Transverse colon (tissue), 4 donors: Measurements from ENCODE around the gene KCTD5. TPM values are rescaled to one million over a fixed set of nuclear protein-coding genes. Genes with fewer than 3 reads are reported as not detected.
"Not testable (repeated sequence)": the region's sequence is repeated elsewhere in the genome, so short reads cannot be mapped to it uniquely, and the experiment has no call there.

Experiments used
- DNase-seq: peaks from one replicate; pipeline ENCODE4 v3.0.0-alpha.2; 2019
- H3K27ac ChIP-seq, 4 donors: fragments of 200-600 bp; sonication (generic); 2 replicates each; pipeline ENCODE4 v1.5.1; 2016 to 2018; ENCODE audit warnings: inconsistent platforms in 4 of 4
- H3K27me3 ChIP-seq: fragments of 200-600 bp; sonication (generic); 2 replicates; pipeline ENCODE4 v1.5.1; 2017; ENCODE audit warnings: inconsistent platforms
- H3K36me3 ChIP-seq, 4 donors: fragments of 200-600 bp; sonication (generic); 2 replicates each; pipeline ENCODE4 v1.5.1; 2017 to 2019; ENCODE audit warnings: inconsistent platforms in 4 of 4
- H3K4me1 ChIP-seq, 4 donors: fragments of 200-600 bp; sonication (generic); 2 replicates each; pipeline ENCODE4 v1.5.1; 2017 to 2020; ENCODE audit warnings: inconsistent platforms in 4 of 4
- H3K4me3 ChIP-seq, 4 donors: fragments of 200-600 bp; sonication (generic); 1 replicate in 1 of 4; 2 replicates in 3 of 4; pipeline versions ENCODE4 v1.5.1 to v1.6.1; 2017 to 2019; ENCODE audit warnings: inconsistent platforms in 4 of 4
- H3K9me3 ChIP-seq, 2 donors: fragments of 200-600 bp; sonication (generic); 2 replicates each; pipeline ENCODE4 v1.5.1; 2017 to 2019; ENCODE audit warnings: inconsistent platforms in 2 of 2
- EP300 ChIP-seq: sonication (generic); formaldehyde crosslinking; IDR thresholded peaks from one replicate; pipeline ENCODE4 v1.6.1; 2017; ENCODE audit warnings: antibody characterized with exemption, low read depth
- POLR2A ChIP-seq: fragments of 450-650 bp; IDR thresholded peaks from one replicate; pipeline ENCODE4 v1.6.1; 2016; ENCODE audit warnings: antibody characterized with exemption, mild to moderate bottlenecking, moderate library complexity
- POLR2AphosphoS5 ChIP-seq, 3 donors: sonication (generic); formaldehyde crosslinking; IDR thresholded peaks; one replicate each; pipeline ENCODE4 v1.6.1; 2016; ENCODE audit warnings: antibody characterized with exemption in 3 of 3
- WGBS, 2 donors: methylation state at CpG; one replicate each; pipeline ENCODE4 v1.1.5; 2018; ENCODE audit warnings: low coverage in 1 of 2; 5-methylcytosine and 5-hydroxymethylcytosine counted together
- in situ Hi-C, 4 donors: fragments of 200-750 bp; cut with MboI; loops; one replicate each; pipeline versions ENCODE4 v1.15.0 to v1.15.1; 2017; ENCODE audit warnings: low sequenced_read_pairs in 3 of 4, low pct_ligation_motif_present in 1 of 4, low pct_unique_long_range_greater_than_20kb in 1 of 4
- intact Hi-C: fragments of 100-400 bp; cut with DNase I; formaldehyde crosslinking; loops from one replicate; pipeline ENCODE4 v1.15.1; 2023; ENCODE audit warnings: low total_unique reads
- total RNA-seq, 4 donors: library from RNA; depleted of rRNA; stranded (reverse); fragments of >200 nt; gene quantifications; one replicate each; pipeline ENCODE4 v1.1.0, GENCODE V29; 2016
- TF ChIP-seq, protein P1 (sequence below), 5 experiments: fragments of 200-600 bp in 3 of 5; fragments of 450-650 bp in 2 of 5; sonication (generic) in 3 of 5; IDR thresholded peaks; 1 replicate in 2 of 5; 2 replicates in 3 of 5; pipeline ENCODE4 v1.5.1; 2016 to 2017; ENCODE audit warnings: antibody characterized with exemption in 5 of 5, inconsistent platforms in 3 of 5, mild to moderate bottlenecking in 2 of 5, moderate library complexity in 1 of 5

The KCTD5 gene
- total RNA-seq, 4 donors from 2014 or later = 44.2 to 107 (median 60.3) TPM

DNA sequence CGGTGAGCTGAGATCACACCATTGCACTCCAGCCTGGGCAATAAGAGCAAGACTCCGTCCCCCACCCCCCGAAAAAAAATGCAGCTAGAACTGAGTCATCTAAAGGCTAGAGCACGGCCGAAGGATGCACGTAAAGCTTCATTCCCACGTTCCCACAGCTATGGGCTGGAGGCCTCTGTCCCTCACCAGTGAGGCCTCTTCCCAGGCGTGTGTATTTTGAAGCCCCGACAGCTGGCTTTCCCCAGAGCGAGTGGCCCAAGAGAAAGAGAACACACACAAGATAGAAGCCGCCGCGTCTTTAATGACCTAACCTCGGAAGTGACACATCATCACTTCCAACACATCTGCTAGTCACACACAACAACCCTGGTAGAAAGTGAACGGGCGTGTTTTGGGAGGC lies 6.6 kb upstream of the KCTD5 start:
- Histone ChIP-seq H3K9me3 (no peaks in the 10 kb centered on the region), H3K36me3 (no peaks in the 10 kb centered on the region), H3K27ac (no peak overlapping the region), H3K4me3 (no peak overlapping the region), H3K4me1 (peaks cover 6 to 36% (median 25%) of the 10 kb centered on the region in 4 donors), H3K27me3 (no peaks in the 10 kb centered on the region)
- 79 to 90% methylated on average over 6 to 16 of the region's 16 CpGs for WGBS, 2 donors
- TF ChIP-seq POLR2A (no peak), POLR2AphosphoS5 (IDR thresholded peaks at IDR 0.05) (no peak), EP300 (no peak)
- TF ChIP-seq, protein P1, sequence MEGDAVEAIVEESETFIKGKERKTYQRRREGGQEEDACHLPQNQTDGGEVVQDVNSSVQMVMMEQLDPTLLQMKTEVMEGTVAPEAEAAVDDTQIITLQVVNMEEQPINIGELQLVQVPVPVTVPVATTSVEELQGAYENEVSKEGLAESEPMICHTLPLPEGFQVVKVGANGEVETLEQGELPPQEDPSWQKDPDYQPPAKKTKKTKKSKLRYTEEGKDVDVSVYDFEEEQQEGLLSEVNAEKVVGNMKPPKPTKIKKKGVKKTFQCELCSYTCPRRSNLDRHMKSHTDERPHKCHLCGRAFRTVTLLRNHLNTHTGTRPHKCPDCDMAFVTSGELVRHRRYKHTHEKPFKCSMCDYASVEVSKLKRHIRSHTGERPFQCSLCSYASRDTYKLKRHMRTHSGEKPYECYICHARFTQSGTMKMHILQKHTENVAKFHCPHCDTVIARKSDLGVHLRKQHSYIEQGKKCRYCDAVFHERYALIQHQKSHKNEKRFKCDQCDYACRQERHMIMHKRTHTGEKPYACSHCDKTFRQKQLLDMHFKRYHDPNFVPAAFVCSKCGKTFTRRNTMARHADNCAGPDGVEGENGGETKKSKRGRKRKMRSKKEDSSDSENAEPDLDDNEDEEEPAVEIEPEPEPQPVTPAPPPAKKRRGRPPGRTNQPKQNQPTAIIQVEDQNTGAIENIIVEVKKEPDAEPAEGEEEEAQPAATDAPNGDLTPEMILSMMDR (IDR thresholded peaks at IDR 0.05) = no peak
- in situ Hi-C loops (no loop called here), intact Hi-C loops (loop anchor here (2.0 kb wide), 1 partner anchor 347 kb away; the partner anchor contains the start of gene HCFC1R1)
- DNase-seq = no peak

- H3K27me3 ChIP-seq, H3K36me3 ChIP-seq, H3K27ac ChIP-seq, intact Hi-C loops, H3K4me3 ChIP-seq, DNase-seq, in situ Hi-C loops, H3K9me3 ChIP-seq: not testable (repeated sequence)
- WGBS, 2 donors = 85 to 94% methylated on average over 3 of the region's 3 CpGs
- H3K4me1 ChIP-seq = peaks cover 13 to 38% (median 33%) of the 10 kb centered on the region in 4 donors
Measured at GRCh38 chr16:2676937-2677336, 5.4 kb upstream of the KCTD5 start.

- intact Hi-C loops, H3K27me3 ChIP-seq, H3K9me3 ChIP-seq, H3K4me3 ChIP-seq, DNase-seq, H3K36me3 ChIP-seq, H3K27ac ChIP-seq, in situ Hi-C loops: not testable (repeated sequence)
- H3K4me1 ChIP-seq = peaks cover 9 to 36% (median 29%) of the 10 kb centered on the region in 4 donors
- WGBS, 2 donors = 92 to 96% methylated on average over 5 to 7 of the region's 23 CpGs
Measured at GRCh38 chr16:2678206-2678965, 3.9 kb upstream of the KCTD5 start.

GRCh38 chr16:2679902-2680301 lies 2.4 kb upstream of the KCTD5 start:
- H3K36me3 ChIP-seq, H3K27me3 ChIP-seq, H3K9me3 ChIP-seq, in situ Hi-C loops, intact Hi-C loops: not testable (repeated sequence)
- 56 to 80% methylated on average over 1 to 4 of the region's 4 CpGs for WGBS, 2 donors
- H3K27ac ChIP-seq = peak overlapping the region; percentile 90 to 96 (median 92)
- DNase-seq = peak; percentile 59
- peak overlapping the region in 1 of 4 donors; percentile 9 for H3K4me3 ChIP-seq
- peaks cover 9 to 31% (median 20%) of the 10 kb centered on the region in 4 donors for H3K4me1 ChIP-seq
- peak; percentile 2 for TF ChIP-seq POLR2A

DNA sequence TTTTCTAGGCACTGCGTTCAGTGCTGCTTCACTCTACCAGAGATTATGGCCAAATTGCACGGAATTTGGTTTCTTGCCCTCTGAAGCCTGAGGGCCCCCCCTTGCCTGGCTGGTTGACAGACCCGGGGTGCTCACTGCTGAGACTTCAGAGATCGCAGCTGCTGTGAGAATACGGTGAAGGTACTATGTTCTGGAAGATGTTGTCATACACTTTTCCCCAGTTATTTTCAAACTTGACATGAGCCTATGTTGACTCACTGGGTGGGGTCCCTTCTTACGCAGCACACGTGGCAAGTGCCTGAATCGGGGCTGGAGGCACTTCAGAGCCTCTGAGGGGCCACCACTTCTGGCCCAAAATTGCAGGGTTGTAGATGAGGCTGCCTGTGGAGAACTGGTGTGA lies 2.0 kb upstream of the KCTD5 start:
- in situ Hi-C loops, intact Hi-C loops, H3K27me3 ChIP-seq, H3K9me3 ChIP-seq, H3K36me3 ChIP-seq: not testable (repeated sequence)
- Histone ChIP-seq H3K27ac (peak overlapping the region; percentile 90 to 96 (median 92)), H3K4me3 (peak overlapping the region in 1 of 4 donors; percentile 9), H3K4me1 (peaks cover 9 to 27% (median 20%) of the 10 kb centered on the region in 4 donors)
- DNase-seq = peak; percentile 39
- WGBS, 2 donors = 70% methylated on average over 8 of the region's 8 CpGs; no CpG with 5 or more reads in 1 of the 2 donors
- TF ChIP-seq POLR2AphosphoS5 (IDR thresholded peaks at IDR 0.05) = peak in 1 of 3 donors; percentile 30

- H3K4me3 ChIP-seq = peak overlapping the region; percentile 88 to 98 (median 95)
- H3K9me3 ChIP-seq, H3K27me3 ChIP-seq, DNase-seq, H3K36me3 ChIP-seq, intact Hi-C loops, in situ Hi-C loops: not testable (repeated sequence)
- H3K4me1 ChIP-seq = peaks cover 9 to 35% (median 20%) of the 10 kb centered on the region in 4 donors
- 0 to 7% methylated on average over 1 to 13 of the region's 13 CpGs for WGBS, 2 donors
- H3K27ac ChIP-seq = peak overlapping the region; percentile 90 to 96 (median 92)
Measured at GRCh38 chr16:2683041-2683440, 718 bp downstream of the KCTD5 start.

DNA sequence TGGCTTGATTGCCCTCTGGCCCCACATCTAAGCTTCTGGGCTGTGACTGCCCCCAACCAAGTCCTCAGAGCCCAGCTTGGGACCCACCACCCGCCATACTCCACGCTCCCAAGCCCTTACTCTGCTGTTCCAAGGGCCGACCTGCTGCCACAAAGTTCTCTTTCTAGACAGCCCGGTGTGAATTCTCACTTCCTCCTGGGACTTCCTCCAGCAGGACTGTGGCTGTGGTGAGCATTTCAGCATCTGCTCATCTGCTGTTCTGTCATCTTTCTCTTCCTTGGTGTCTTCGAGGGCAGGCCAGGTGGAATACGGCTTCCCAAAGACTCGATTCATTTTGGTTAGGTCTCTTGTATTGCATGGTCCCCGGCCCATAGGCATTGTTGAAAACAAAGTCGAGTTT lies 3.8 kb downstream of the KCTD5 start:
- WGBS, 2 donors = no CpG with 5 or more reads among the region's 9 CpGs
- H3K27me3 ChIP-seq = not testable (repeated sequence)

More for the DNA sequence above, 3.8 kb downstream of the KCTD5 start:
- H3K4me3 ChIP-seq, DNase-seq, H3K27ac ChIP-seq, H3K9me3 ChIP-seq, intact Hi-C loops, in situ Hi-C loops, H3K36me3 ChIP-seq: not testable (repeated sequence)
- H3K4me1 ChIP-seq = peaks cover 6 to 28% (median 12%) of the 10 kb centered on the region in 4 donors
